ENCODE results near the gene SLC1A2.

DNA sequence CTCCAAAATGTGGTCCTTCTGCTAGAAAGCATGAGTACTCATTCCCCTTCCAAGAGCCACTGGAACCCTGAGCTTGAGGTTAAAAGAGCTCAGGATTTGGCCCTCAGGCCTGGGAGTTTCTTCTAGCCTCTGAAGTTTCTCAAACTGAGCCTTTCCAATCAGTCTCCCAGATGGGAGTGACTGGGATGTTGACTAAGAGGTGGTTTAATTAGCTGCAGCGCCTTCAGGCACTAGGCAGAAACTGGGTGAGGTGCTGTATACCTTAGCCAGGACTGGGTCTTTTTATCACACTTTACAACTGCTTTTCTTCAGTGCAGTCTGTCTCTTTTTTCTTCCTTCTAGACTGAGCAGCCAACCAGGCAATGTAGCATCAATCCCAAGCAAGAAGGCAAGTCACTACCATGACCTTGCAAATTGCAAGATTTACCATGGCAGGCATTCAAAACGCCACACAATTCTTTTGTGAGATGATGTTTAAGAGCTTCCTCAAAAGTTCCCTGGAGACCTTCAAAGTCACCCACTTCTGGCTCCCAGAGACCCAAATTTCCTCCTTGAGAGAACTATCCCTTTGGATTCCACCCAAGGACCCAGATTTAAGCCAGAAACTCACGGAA, 93.0 kb downstream of the SLC1A2 start:
- no peak for TF ChIP-seq POLR2A (IDR thresholded peaks at IDR 0.05; ENCODE audit: borderline replicate concordance, extremely low read depth, insufficient read depth, insufficient read length)
- TF ChIP-seq, protein P1, sequence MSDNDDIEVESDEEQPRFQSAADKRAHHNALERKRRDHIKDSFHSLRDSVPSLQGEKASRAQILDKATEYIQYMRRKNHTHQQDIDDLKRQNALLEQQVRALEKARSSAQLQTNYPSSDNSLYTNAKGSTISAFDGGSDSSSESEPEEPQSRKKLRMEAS (IDR thresholded peaks at IDR 0.05): no peak
- no peak for TF ChIP-seq EZH2 (IDR thresholded peaks at IDR 0.05)
- TF ChIP-seq, protein P2, sequence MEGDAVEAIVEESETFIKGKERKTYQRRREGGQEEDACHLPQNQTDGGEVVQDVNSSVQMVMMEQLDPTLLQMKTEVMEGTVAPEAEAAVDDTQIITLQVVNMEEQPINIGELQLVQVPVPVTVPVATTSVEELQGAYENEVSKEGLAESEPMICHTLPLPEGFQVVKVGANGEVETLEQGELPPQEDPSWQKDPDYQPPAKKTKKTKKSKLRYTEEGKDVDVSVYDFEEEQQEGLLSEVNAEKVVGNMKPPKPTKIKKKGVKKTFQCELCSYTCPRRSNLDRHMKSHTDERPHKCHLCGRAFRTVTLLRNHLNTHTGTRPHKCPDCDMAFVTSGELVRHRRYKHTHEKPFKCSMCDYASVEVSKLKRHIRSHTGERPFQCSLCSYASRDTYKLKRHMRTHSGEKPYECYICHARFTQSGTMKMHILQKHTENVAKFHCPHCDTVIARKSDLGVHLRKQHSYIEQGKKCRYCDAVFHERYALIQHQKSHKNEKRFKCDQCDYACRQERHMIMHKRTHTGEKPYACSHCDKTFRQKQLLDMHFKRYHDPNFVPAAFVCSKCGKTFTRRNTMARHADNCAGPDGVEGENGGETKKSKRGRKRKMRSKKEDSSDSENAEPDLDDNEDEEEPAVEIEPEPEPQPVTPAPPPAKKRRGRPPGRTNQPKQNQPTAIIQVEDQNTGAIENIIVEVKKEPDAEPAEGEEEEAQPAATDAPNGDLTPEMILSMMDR (IDR thresholded peaks at IDR 0.05 in 2 of 3, conservative IDR thresholded peaks at IDR 0.05 in 1 of 3; ENCODE audit: borderline replicate concordance in 1 of 3, insufficient read depth in 1 of 3, low read depth in 2 of 3, low read length in 2 of 3): no peak
- TF ChIP-seq CBX3 (IDR thresholded peaks at IDR 0.05; ENCODE audit: low read depth): no peak
- TF ChIP-seq SRF (IDR thresholded peaks at IDR 0.05; ENCODE audit: low read depth): no peak
- no peak for TF ChIP-seq EZH2phosphoT487 (IDR thresholded peaks at IDR 0.05; ENCODE audit: borderline replicate concordance)
- no peak for TF ChIP-seq RAD21 (IDR thresholded peaks at IDR 0.05; ENCODE audit: low read depth)
- no peak for TF ChIP-seq EGR1 (IDR thresholded peaks at IDR 0.05; ENCODE audit: low read depth)
- no peak for TF ChIP-seq SP1 (IDR thresholded peaks at IDR 0.05; ENCODE audit: low read depth)
- no peak for TF ChIP-seq ZNF274 (IDR thresholded peaks at IDR 0.05; ENCODE audit: low read depth, low read length)
- no peak for TF ChIP-seq JUND (IDR thresholded peaks at IDR 0.05)

Measured in HCT116 (cell line).